Measurements from ENCODE around the gene KRT14. TPM values are rescaled to one million over a fixed set of nuclear protein-coding genes. Genes with fewer than 3 reads are reported as not detected.
A peak's percentile ranks its signal among the peaks of the same experiment; 100 is the strongest.

Gene KRT14
- total RNA-seq, 1 donor from 2014 or later: not detected

GRCh38 chr17:41552455-41552854 is 34.2 kb downstream of the KRT14 start:
- Mint-ChIP-seq H3K27ac (ENCODE audit: unreplicated experiment) (no peak overlapping the region), H3K4me1 (ENCODE audit: low read depth, unreplicated experiment) (no peaks in the 10 kb centered on the region), H3K9me3 (ENCODE audit: unreplicated experiment) (peaks cover 3% of the 10 kb centered on the region), H3K27me3 (ENCODE audit: unreplicated experiment) (peaks cover 2% of the 10 kb centered on the region), H3K36me3 (ENCODE audit: unreplicated experiment) (no peaks in the 10 kb centered on the region), H3K4me3 (ENCODE audit: unreplicated experiment) (no peak overlapping the region)
- no peak for DNase-seq
- TF ChIP-seq CTCF (IDR thresholded peaks at IDR 0.05; ENCODE audit: partially characterized antibody, unreplicated experiment): no peak

GRCh38 chr17:41551365-41551764 is 35.3 kb downstream of the KRT14 start:
- Mint-ChIP-seq H3K9me3 (ENCODE audit: unreplicated experiment) (peaks cover 4% of the 10 kb centered on the region), H3K27ac (ENCODE audit: unreplicated experiment) (no peak overlapping the region), H3K36me3 (ENCODE audit: unreplicated experiment) (peaks cover 5% of the 10 kb centered on the region), H3K4me1 (ENCODE audit: low read depth, unreplicated experiment) (no peaks in the 10 kb centered on the region), H3K27me3 (ENCODE audit: unreplicated experiment) (peaks cover 4% of the 10 kb centered on the region), H3K4me3 (ENCODE audit: unreplicated experiment) (no peak overlapping the region)
- no peak for DNase-seq
- TF ChIP-seq CTCF (IDR thresholded peaks at IDR 0.05; ENCODE audit: partially characterized antibody, unreplicated experiment): no peak

GRCh38 chr17:41549596-41550039 is 37.1 kb downstream of the KRT14 start:
- Mint-ChIP-seq H3K4me1 (ENCODE audit: low read depth, unreplicated experiment) (no peaks in the 10 kb centered on the region), H3K9me3 (ENCODE audit: unreplicated experiment) (peaks cover 4% of the 10 kb centered on the region), H3K4me3 (ENCODE audit: unreplicated experiment) (no peak overlapping the region), H3K27ac (ENCODE audit: unreplicated experiment) (peak overlapping the region; percentile 75), H3K27me3 (ENCODE audit: unreplicated experiment) (peaks cover 5% of the 10 kb centered on the region), H3K36me3 (ENCODE audit: unreplicated experiment) (peaks cover 5% of the 10 kb centered on the region)
- no peak for TF ChIP-seq CTCF (IDR thresholded peaks at IDR 0.05; ENCODE audit: partially characterized antibody, unreplicated experiment)
- no peak for DNase-seq

- peak; percentile 93 for DNase-seq
- peak; percentile 93 for TF ChIP-seq CTCF (IDR thresholded peaks at IDR 0.05; ENCODE audit: partially characterized antibody, unreplicated experiment)
- H3K4me1 Mint-ChIP-seq (ENCODE audit: low read depth, unreplicated experiment): peaks cover 3% of the 10 kb centered on the region
- peak overlapping the region; percentile 75 for H3K27ac Mint-ChIP-seq (ENCODE audit: unreplicated experiment)
- no peak overlapping the region for H3K4me3 Mint-ChIP-seq (ENCODE audit: unreplicated experiment)
- H3K9me3 Mint-ChIP-seq (ENCODE audit: unreplicated experiment): peaks cover 4% of the 10 kb centered on the region
- H3K36me3 Mint-ChIP-seq (ENCODE audit: unreplicated experiment): peaks cover 5% of the 10 kb centered on the region
- H3K27me3 Mint-ChIP-seq (ENCODE audit: unreplicated experiment): peaks cover 5% of the 10 kb centered on the region
Measured at GRCh38 chr17:41548844-41549595, 37.7 kb downstream of the KRT14 start.

Measured in glutamatergic neuron (in vitro differentiated cells).